ENCODE results near the gene TCF3. TPM values are rescaled to one million over a fixed set of nuclear protein-coding genes. Genes with fewer than 3 reads are reported as not detected.
A peak's percentile ranks its signal among the peaks of the same experiment; 100 is the strongest.
"Not testable (repeated sequence)": the region's sequence is repeated elsewhere in the genome, so short reads cannot be mapped to it uniquely, and the experiment has no call there.

Gene TCF3
- polyA plus RNA-seq, 1 donor from 2014 or later, result 28.6 TPM

GRCh38 chr19:1678073-1678472, 25.7 kb upstream of the TCF3 start:
- H3K27ac Mint-ChIP-seq, result no peak overlapping the region
- no peaks in the 10 kb centered on the region for H3K36me3 Mint-ChIP-seq
- peaks cover 0 to 2% (median 1%) of the 10 kb centered on the region in 3 donors for H3K4me1 Mint-ChIP-seq
- H3K27me3 Mint-ChIP-seq, result peaks cover 35% of the 10 kb centered on the region
- H3K9me3 Mint-ChIP-seq, result no peaks in the 10 kb centered on the region
- no peak overlapping the region for H3K4me3 Mint-ChIP-seq

GRCh38 chr19:1676351-1677266, 24.2 kb upstream of the TCF3 start:
- peaks cover 0 to 2% (median 1%) of the 10 kb centered on the region in 3 donors for H3K4me1 Mint-ChIP-seq
- H3K4me3 Mint-ChIP-seq, result peak overlapping the region in 2 of 4 donors; percentile 15 to 57
- H3K9me3 Mint-ChIP-seq, result no peaks in the 10 kb centered on the region
- H3K27ac Mint-ChIP-seq, result peak overlapping the region in 1 of 3 donors; percentile 44
- no peaks in the 10 kb centered on the region for H3K36me3 Mint-ChIP-seq
- peaks cover 29% of the 10 kb centered on the region for H3K27me3 Mint-ChIP-seq

DNA sequence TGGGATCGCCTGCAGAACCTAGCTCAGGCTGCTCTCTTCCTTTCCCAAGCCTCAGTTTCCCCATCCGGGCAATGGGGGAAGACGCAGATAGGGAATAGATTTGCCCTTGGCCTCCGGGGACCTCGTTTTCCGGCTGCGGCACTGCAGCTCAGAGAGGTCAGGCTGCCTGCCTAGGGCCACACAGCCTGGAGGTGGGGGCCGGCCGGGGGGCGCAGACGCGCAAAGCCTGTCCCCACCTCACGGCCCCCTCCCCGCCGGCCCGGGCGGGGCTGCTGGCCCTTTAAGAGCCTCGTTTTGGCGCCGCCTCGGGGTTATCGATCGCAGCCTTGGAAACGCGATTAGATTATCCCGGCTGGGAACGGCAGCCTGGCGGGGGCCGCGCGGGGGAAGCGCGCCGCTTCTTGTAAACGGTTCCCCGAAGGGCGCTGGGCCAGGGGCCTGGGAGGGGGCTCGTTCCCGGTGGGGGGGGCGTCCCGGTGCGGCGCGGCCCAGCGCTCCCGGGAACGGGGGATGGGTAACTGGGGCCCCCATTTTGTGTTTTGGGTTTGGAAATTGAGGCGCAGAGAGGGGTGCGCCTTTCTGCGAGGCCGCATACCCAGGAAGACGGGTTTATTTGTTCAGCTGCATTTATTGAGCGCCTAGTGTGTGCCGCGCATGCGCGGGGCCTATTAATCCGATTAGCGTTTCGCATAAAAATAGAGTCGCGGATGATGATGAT, 23.4 kb upstream of the TCF3 start:
- peaks cover 0 to 2% (median 1%) of the 10 kb centered on the region in 3 donors for H3K4me1 Mint-ChIP-seq
- no peaks in the 10 kb centered on the region for H3K36me3 Mint-ChIP-seq
- H3K9me3 Mint-ChIP-seq, result no peaks in the 10 kb centered on the region
- peaks cover 27% of the 10 kb centered on the region for H3K27me3 Mint-ChIP-seq
- no peak overlapping the region for H3K27ac Mint-ChIP-seq
- H3K4me3 Mint-ChIP-seq, result peak overlapping the region in 1 of 4 donors; percentile 57

- no peak overlapping the region for H3K27ac Mint-ChIP-seq
- peaks cover under 1 to 2% (median 1%) of the 10 kb centered on the region in 3 donors for H3K4me1 Mint-ChIP-seq
- no peaks in the 10 kb centered on the region for H3K9me3 Mint-ChIP-seq
- H3K27me3 Mint-ChIP-seq, result peaks cover 21% of the 10 kb centered on the region
- H3K4me3 Mint-ChIP-seq, result no peak overlapping the region
- no peaks in the 10 kb centered on the region for H3K36me3 Mint-ChIP-seq
Observed at GRCh38 chr19:1674293-1674679, 21.9 kb upstream of the TCF3 start.

- peaks cover 3 to 5% (median 4%) of the 10 kb centered on the region in 3 donors for H3K4me1 Mint-ChIP-seq
- H3K9me3 Mint-ChIP-seq, result no peaks in the 10 kb centered on the region
- H3K36me3 Mint-ChIP-seq, result no peaks in the 10 kb centered on the region
- H3K4me3 Mint-ChIP-seq, result peak overlapping the region in 2 of 4 donors; percentile 68 to 83
- H3K27me3 Mint-ChIP-seq, result peaks cover 20% of the 10 kb centered on the region
- peak overlapping the region in 1 of 3 donors; percentile 45 for H3K27ac Mint-ChIP-seq
Observed at GRCh38 chr19:1673645-1674292, 21.4 kb upstream of the TCF3 start.

DNA sequence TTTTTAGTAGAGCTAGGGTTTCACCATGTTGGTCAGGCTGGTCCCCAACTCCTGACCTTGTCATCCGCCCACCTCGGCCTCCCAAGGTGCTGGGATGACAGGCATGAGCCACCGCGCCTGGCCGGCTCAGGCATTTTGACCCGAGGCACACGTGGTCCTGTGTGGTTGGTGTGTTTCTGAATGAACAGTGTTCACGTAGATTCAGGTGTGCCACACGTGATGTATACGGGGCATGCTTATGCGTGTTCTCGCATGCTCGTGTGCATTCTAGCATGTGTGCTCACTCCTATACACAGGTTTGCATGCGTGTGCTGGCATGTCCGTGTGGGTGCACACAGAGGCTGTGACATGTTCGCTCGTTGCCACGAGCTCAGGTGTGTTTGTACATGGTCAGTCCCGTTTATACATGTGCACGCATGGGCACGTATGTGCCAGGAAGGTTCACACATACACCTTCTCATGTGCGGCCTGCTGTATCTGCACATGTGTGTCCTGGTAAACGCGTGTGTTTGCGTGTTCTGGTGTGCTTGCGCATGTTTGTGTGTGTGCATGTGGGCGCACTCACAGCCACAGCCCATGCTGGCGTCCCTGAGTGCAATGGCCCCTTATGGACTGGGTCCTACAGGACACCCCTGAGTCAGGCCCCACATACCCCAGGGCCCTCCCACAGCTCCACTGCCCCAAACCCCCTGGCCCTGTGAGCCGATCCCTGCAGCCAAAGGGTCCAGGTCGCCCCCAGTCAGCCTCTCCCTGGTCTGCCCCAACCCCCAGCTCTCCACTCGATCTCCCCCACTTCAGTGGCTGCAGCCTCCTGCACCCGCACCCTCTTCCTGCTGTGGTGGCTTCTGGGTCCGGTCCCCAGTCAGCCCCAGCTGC, 20.6 kb upstream of the TCF3 start:
- Mint-ChIP-seq H3K9me3 (no peaks in the 10 kb centered on the region), H3K36me3 (no peaks in the 10 kb centered on the region), H3K4me3 (peak overlapping the region in 2 of 4 donors; percentile 57 to 68), H3K27ac (peak overlapping the region in 1 of 3 donors; percentile 45), H3K4me1 (peaks cover 7 to 10% (median 9%) of the 10 kb centered on the region in 3 donors), H3K27me3 (peaks cover 14% of the 10 kb centered on the region)

- Mint-ChIP-seq H3K4me1 (peaks cover 11 to 16% (median 13%) of the 10 kb centered on the region in 3 donors), H3K36me3 (no peaks in the 10 kb centered on the region), H3K27me3 (peaks cover 10% of the 10 kb centered on the region), H3K4me3 (peak overlapping the region; percentile 57 to 89 (median 72)), H3K27ac (peak overlapping the region in 2 of 3 donors; percentile 73 to 85), H3K9me3 (no peaks in the 10 kb centered on the region)
Observed at GRCh38 chr19:1672038-1672768, 19.8 kb upstream of the TCF3 start.

DNA sequence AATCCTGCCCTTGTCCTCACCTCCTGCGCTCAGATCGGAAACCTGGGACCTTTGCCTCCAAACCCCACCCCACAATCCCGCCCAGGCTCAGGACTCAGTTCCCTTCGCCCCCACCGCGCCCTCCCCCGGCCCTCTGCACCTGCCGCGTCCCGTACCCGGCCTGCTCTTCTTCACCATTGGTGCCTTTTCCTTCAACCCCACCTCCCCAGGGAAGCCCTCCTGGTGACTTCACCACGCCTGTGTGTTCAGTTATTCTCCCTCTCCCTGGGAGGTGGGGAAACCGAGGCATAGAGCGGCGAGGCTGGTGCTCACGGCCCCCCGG, 19.3 kb upstream of the TCF3 start:
- Mint-ChIP-seq H3K27ac (peak overlapping the region in 2 of 3 donors; percentile 73 to 85), H3K36me3 (no peaks in the 10 kb centered on the region), H3K4me3 (peak overlapping the region; percentile 57 to 88 (median 78)), H3K9me3 (no peaks in the 10 kb centered on the region), H3K27me3 (peaks cover 8% of the 10 kb centered on the region), H3K4me1 (peaks cover 11 to 16% (median 13%) of the 10 kb centered on the region in 3 donors)

DNA sequence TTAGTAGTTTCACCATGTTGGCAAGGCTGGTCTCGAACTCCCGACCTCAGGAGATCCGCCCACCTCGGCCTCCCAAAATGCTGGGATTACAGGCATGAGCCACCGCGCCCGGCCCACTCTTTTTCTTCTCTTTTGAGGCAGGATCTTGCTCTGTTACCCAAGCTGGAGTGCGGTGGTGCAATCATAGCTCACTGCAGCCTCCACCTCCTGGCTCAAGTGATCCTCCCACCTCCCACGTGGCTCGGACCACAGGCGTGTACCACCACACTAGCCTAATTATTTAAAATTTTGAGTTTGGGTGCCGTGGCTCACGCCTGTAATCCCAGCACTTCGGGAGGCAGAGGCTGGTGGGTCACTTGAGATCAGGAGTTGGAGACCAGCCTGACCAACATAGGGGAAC, 18.3 kb upstream of the TCF3 start:
- not testable (repeated sequence) for H3K9me3 Mint-ChIP-seq, H3K27me3 Mint-ChIP-seq, H3K36me3 Mint-ChIP-seq, H3K27ac Mint-ChIP-seq
- peak overlapping the region in 2 of 4 donors; percentile 43 to 88 for H3K4me3 Mint-ChIP-seq
- peaks cover 13 to 19% (median 13%) of the 10 kb centered on the region in 3 donors for H3K4me1 Mint-ChIP-seq

DNA sequence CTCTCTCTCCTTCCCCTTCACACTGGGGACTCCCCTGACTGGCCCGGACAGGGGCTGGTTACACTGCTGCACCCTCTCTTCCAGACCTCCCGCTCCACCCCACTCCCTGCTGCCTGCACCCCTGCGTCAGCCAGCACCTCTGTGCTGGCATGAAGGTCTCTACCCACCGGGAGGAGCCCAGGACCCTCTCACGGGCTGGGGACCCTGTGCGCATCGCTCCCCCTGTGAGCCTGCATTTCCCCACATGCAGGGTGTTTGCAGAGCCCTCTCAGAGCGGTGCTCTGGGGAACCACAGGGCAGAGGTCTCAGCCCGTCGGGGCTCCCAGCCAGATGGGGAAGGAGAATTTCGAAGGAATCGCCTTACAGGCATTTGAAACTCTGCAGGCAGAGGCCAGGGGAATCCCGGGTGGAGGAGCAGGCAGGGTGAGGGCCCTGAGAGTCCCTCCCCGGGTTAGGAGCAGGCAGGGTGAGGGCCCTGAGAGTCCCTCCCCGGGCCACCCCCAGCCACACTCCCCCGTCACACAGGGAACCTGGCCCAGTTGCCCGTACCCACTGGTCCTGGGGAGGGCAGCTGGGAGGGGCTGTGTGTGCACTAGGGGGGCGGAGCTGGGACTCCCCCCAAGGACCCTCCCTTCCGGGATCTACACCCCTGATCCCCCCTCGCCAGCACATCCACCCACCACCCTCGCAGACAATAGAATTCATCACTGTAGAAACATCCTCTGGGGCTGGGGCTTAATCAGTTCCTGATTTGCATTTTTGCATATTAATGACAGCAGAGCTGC, 16.3 kb upstream of the TCF3 start:
- Mint-ChIP-seq H3K36me3 (no peaks in the 10 kb centered on the region), H3K9me3 (no peaks in the 10 kb centered on the region), H3K4me3 (peak overlapping the region; percentile 75 to 91 (median 88)), H3K4me1 (peaks cover 12 to 21% (median 13%) of the 10 kb centered on the region in 3 donors), H3K27me3 (no peaks in the 10 kb centered on the region), H3K27ac (peak overlapping the region; percentile 86 to 94 (median 91))

DNA sequence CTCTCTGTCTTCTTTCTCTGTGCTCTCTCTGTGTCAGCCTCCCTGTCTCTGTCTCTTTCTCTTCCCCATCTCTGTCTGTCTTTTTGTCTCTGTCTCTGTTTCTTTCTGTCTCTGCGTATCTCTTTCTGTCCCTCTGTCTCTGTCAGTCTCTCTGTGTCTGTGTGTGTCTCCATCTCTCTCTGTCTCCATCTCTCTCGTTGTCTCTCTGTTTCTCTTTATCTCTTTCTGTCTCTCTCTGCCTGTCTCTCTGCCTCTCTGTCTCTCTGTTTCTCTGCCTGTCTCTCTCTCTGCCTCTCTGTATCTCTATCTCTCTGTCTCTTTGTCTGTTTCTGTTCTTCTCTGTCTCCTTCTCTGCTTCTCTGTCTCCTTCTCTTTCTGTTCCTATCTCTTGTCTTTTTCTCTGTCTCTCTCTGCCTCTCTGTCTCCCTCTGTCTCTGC, 15.7 kb upstream of the TCF3 start:
- H3K27ac Mint-ChIP-seq, result peak overlapping the region; percentile 86 to 94 (median 91)
- H3K4me1 Mint-ChIP-seq, result peaks cover 12 to 21% (median 13%) of the 10 kb centered on the region in 3 donors
- H3K4me3 Mint-ChIP-seq, result peak overlapping the region; percentile 75 to 91 (median 88)
- H3K9me3 Mint-ChIP-seq, result no peaks in the 10 kb centered on the region
- no peaks in the 10 kb centered on the region for H3K27me3 Mint-ChIP-seq
- H3K36me3 Mint-ChIP-seq, result no peaks in the 10 kb centered on the region

- peaks cover 17 to 27% (median 21%) of the 10 kb centered on the region in 3 donors for H3K4me1 Mint-ChIP-seq
- peak overlapping the region in 1 of 3 donors; percentile 79 for H3K27ac Mint-ChIP-seq
- H3K36me3 Mint-ChIP-seq, result no peaks in the 10 kb centered on the region
- H3K9me3 Mint-ChIP-seq, result no peaks in the 10 kb centered on the region
- H3K27me3 Mint-ChIP-seq, result no peaks in the 10 kb centered on the region
- peak overlapping the region in 2 of 4 donors; percentile 32 to 67 for H3K4me3 Mint-ChIP-seq
Observed at GRCh38 chr19:1665565-1666047, 13.2 kb upstream of the TCF3 start.

- peaks cover 19 to 28% (median 20%) of the 10 kb centered on the region in 3 donors for H3K4me1 Mint-ChIP-seq
- no peaks in the 10 kb centered on the region for H3K27me3 Mint-ChIP-seq
- peak overlapping the region in 1 of 3 donors; percentile 62 for H3K27ac Mint-ChIP-seq
- peaks cover 0 to 2% (median 0%) of the 10 kb centered on the region in 3 donors for H3K9me3 Mint-ChIP-seq
- H3K4me3 Mint-ChIP-seq, result no peak overlapping the region
- no peaks in the 10 kb centered on the region for H3K36me3 Mint-ChIP-seq
Observed at GRCh38 chr19:1663852-1664251, 11.4 kb upstream of the TCF3 start.
